Neuronal stem cell (in vitro differentiated cells): Measurements from ENCODE around the gene FAM107B.

Experiments used
- DNase-seq: peaks from one replicate; pipeline ENCODE4 v3.0.0-alpha.2; 2013; ENCODE audit warnings: low spot score
- H2AFZ ChIP-seq: one replicate; pipeline ENCODE4 v1.6.1; 2013; ENCODE audit warnings: mild to moderate bottlenecking, low read length, inconsistent platforms
- H2AK5ac ChIP-seq: 2 replicates; pipeline ENCODE4 v1.6.1; 2013; ENCODE audit warnings: low read depth, mild to moderate bottlenecking, inconsistent platforms, low read length, moderate library complexity, mixed read lengths
- H2BK120ac ChIP-seq: 2 replicates; pipeline ENCODE4 v1.6.1; 2013; ENCODE audit warnings: low read depth, mild to moderate bottlenecking, inconsistent platforms, low read length, moderate library complexity, mixed read lengths
- H2BK12ac ChIP-seq: one replicate; pipeline ENCODE4 v1.6.1; 2013; ENCODE audit warnings: low read length, inconsistent platforms
- H2BK15ac ChIP-seq: 2 replicates; pipeline ENCODE4 v1.6.1; 2013; ENCODE audit warnings: mild to moderate bottlenecking, low read length, inconsistent platforms, mixed read lengths
- H2BK5ac ChIP-seq: one replicate; pipeline ENCODE4 v1.6.1; 2013; ENCODE audit warnings: inconsistent platforms, mild to moderate bottlenecking, low read length, moderate library complexity
- H3K14ac ChIP-seq: one replicate; pipeline ENCODE4 v1.6.1; 2013; ENCODE audit warnings: low read length, inconsistent platforms
- H3K18ac ChIP-seq: 2 replicates; pipeline ENCODE4 v1.6.1; 2013; ENCODE audit warnings: low read length, inconsistent platforms
- H3K23ac ChIP-seq: 2 replicates; pipeline ENCODE4 v1.6.1; 2013; ENCODE audit warnings: low read depth, mild to moderate bottlenecking, mixed read lengths, low read length, inconsistent platforms; ENCODE audit not compliant: poor library complexity
- H3K27ac ChIP-seq: replicated peaks from 3 replicates; pipeline ENCODE4 v1.5.1; 2013; ENCODE audit warnings: low read length, inconsistent platforms
- H3K27me3 ChIP-seq, 3 experiments: 2 replicates each; pipeline ENCODE4 v1.6.1; 2013; ENCODE audit warnings: low read length in 3 of 3, mild to moderate bottlenecking in 2 of 3, inconsistent platforms in 1 of 3, low read depth in 1 of 3, mixed read lengths in 1 of 3, moderate library complexity in 1 of 3; ENCODE audit not compliant: control insufficient read depth in 3 of 3, insufficient read depth in 3 of 3
- H3K36me3 ChIP-seq, 2 donors: replicated peaks in 1 of 2; 2 replicates each; pipeline ENCODE4 v1.6.1; 2013; ENCODE audit warnings: low read length in 2 of 2; ENCODE audit not compliant: control insufficient read depth in 2 of 2, insufficient read depth in 2 of 2
- H3K4ac ChIP-seq: 2 replicates; pipeline ENCODE4 v1.6.1; 2013; ENCODE audit warnings: inconsistent platforms, mild to moderate bottlenecking, low read length, moderate library complexity
- H3K4me1 ChIP-seq, 2 donors: 1 replicate in 1 of 2; 2 replicates in 1 of 2; pipeline ENCODE4 v1.6.1; 2013; ENCODE audit warnings: low read length in 2 of 2, low read depth in 1 of 2; ENCODE audit not compliant: control insufficient read depth in 2 of 2, insufficient read depth in 1 of 2
- H3K4me2 ChIP-seq: one replicate; pipeline ENCODE4 v1.6.1; 2013; ENCODE audit warnings: mild to moderate bottlenecking, low read length, inconsistent platforms; ENCODE audit not compliant: insufficient read depth, poor library complexity, severe bottlenecking
- H3K4me3 ChIP-seq, 2 donors: 2 replicates each; pipeline ENCODE4 v1.5.1; 2013; ENCODE audit warnings: low read length in 2 of 2, mild to moderate bottlenecking in 2 of 2, inconsistent platforms in 1 of 2, moderate library complexity in 1 of 2
- H3K79me1 ChIP-seq: one replicate; pipeline ENCODE4 v1.6.1; 2013; ENCODE audit warnings: low read depth, mild to moderate bottlenecking, inconsistent platforms, low read length, moderate library complexity
- H3K9ac ChIP-seq: one replicate; pipeline ENCODE4 v1.6.1; 2013; ENCODE audit warnings: mild to moderate bottlenecking, low read depth, low read length, inconsistent platforms; ENCODE audit not compliant: poor library complexity
- H3K9me3 ChIP-seq, 2 donors: replicated peaks in 1 of 2; 2 replicates each; pipeline versions ENCODE3 to v1.6.1; 2013; ENCODE audit warnings: low read length in 2 of 2, mild to moderate bottlenecking in 2 of 2, inconsistent platforms in 1 of 2, low read depth in 1 of 2, mixed read lengths in 1 of 2, moderate library complexity in 1 of 2; ENCODE audit not compliant: control insufficient read depth in 2 of 2, insufficient read depth in 1 of 2
- H4K8ac ChIP-seq: one replicate; pipeline ENCODE4 v1.6.1; 2013; ENCODE audit warnings: low read depth, mild to moderate bottlenecking, inconsistent platforms, low read length, moderate library complexity
- H4K91ac ChIP-seq: one replicate; pipeline ENCODE4 v1.6.1; 2013; ENCODE audit warnings: low read length, low read depth, mild to moderate bottlenecking, inconsistent platforms; ENCODE audit not compliant: poor library complexity
- WGBS, 2 donors: extraction: QIAGEN DNeasy Blood & Tissue Kit; methylation state at CpG; one replicate each; pipeline ENCODE4 v1.1.7; 2013; ENCODE audit warnings: missing lambda C conversion rate in 2 of 2, mixed read lengths in 1 of 2; ENCODE audit not compliant: insufficient read length in 2 of 2, insufficient replicate concordance in 1 of 2; ENCODE audit errors: extremely low coverage in 2 of 2; 5-methylcytosine and 5-hydroxymethylcytosine counted together

FAM107B gene

GRCh38 chr10:14534152-14534551 lies 240.5 kb downstream of the FAM107B start:
- H3K79me1 ChIP-seq = peaks cover 12% of the 10 kb centered on the region
- H3K23ac ChIP-seq = no peak overlapping the region
- H4K91ac ChIP-seq = no peak overlapping the region
- H3K14ac ChIP-seq = peak overlapping the region; percentile 72
- H3K4me1 ChIP-seq = peaks cover 0 to 2% of the 10 kb centered on the region in 2 donors
- H3K4me3 ChIP-seq = no peak overlapping the region
- H2BK12ac ChIP-seq = no peak overlapping the region
- H2BK5ac ChIP-seq = no peak overlapping the region
- no peaks in the 10 kb centered on the region for H3K9me3 ChIP-seq
- no CpG with 5 or more reads among the region's 7 CpGs for WGBS, 2 donors
- H3K4ac ChIP-seq = no peak overlapping the region
- H3K27ac ChIP-seq = no peak overlapping the region
- DNase-seq = no peak
- no peak overlapping the region for H2BK15ac ChIP-seq
- H2AFZ ChIP-seq = no peak overlapping the region
- H3K36me3 ChIP-seq = peaks cover 2 to 29% of the 10 kb centered on the region in 2 donors
- no peak overlapping the region for H4K8ac ChIP-seq
- H3K18ac ChIP-seq = no peak overlapping the region
- no peaks in the 10 kb centered on the region for H3K27me3 ChIP-seq
- H3K4me2 ChIP-seq = no peak overlapping the region
- no peak overlapping the region for H2AK5ac ChIP-seq
- no peak overlapping the region for H3K9ac ChIP-seq
- no peak overlapping the region for H2BK120ac ChIP-seq

GRCh38 chr10:14533295-14533694 lies 241.4 kb downstream of the FAM107B start:
- Histone ChIP-seq H3K4me3 (peak overlapping the region in 1 of 2 donors; percentile 27), H3K79me1 (peaks cover 12% of the 10 kb centered on the region), H3K23ac (no peak overlapping the region), H3K36me3 (peaks cover 2 to 38% of the 10 kb centered on the region in 2 donors), H3K14ac (no peak overlapping the region), H3K4me1 (peaks cover 0 to 2% of the 10 kb centered on the region in 2 donors), H2BK120ac (peak overlapping the region; percentile 29), H3K4ac (no peak overlapping the region), H3K18ac (peak overlapping the region; percentile 58), H3K27me3 (no peaks in the 10 kb centered on the region), H3K9ac (peak overlapping the region; percentile 31), H4K91ac (no peak overlapping the region), H2BK12ac (no peak overlapping the region), H3K9me3 (no peaks in the 10 kb centered on the region), H2BK5ac (no peak overlapping the region), H2AFZ (no peak overlapping the region), H2AK5ac (peak overlapping the region; percentile 18), H4K8ac (no peak overlapping the region), H3K4me2 (no peak overlapping the region), H2BK15ac (no peak overlapping the region), H3K27ac (no peak overlapping the region)
- WGBS, 2 donors = no CpG with 5 or more reads among the region's 16 CpGs
- DNase-seq = no peak

- no peak for DNase-seq
- peaks cover 0 to 2% of the 10 kb centered on the region in 2 donors for H3K4me1 ChIP-seq
- H3K4ac ChIP-seq = no peak overlapping the region
- H2BK12ac ChIP-seq = no peak overlapping the region
- H3K4me3 ChIP-seq = no peak overlapping the region
- peak overlapping the region; percentile 47 for H3K14ac ChIP-seq
- peak overlapping the region; percentile 11 for H2BK120ac ChIP-seq
- H3K27me3 ChIP-seq = no peaks in the 10 kb centered on the region
- H3K18ac ChIP-seq = no peak overlapping the region
- H2AK5ac ChIP-seq = peak overlapping the region; percentile 18
- no peaks in the 10 kb centered on the region for H3K9me3 ChIP-seq
- no peak overlapping the region for H2AFZ ChIP-seq
- no peak overlapping the region for H4K91ac ChIP-seq
- H4K8ac ChIP-seq = no peak overlapping the region
- H3K4me2 ChIP-seq = no peak overlapping the region
- H3K36me3 ChIP-seq = peaks cover 0 to 39% of the 10 kb centered on the region in 2 donors
- no CpG with 5 or more reads among the region's 17 CpGs for WGBS, 2 donors
- no peak overlapping the region for H2BK15ac ChIP-seq
- H2BK5ac ChIP-seq = no peak overlapping the region
- H3K79me1 ChIP-seq = peaks cover 12% of the 10 kb centered on the region
- no peak overlapping the region for H3K27ac ChIP-seq
- no peak overlapping the region for H3K23ac ChIP-seq
- peak overlapping the region; percentile 31 for H3K9ac ChIP-seq
These were observed 242.0 kb downstream of the FAM107B start for GRCh38 chr10:14532473-14533251.

DNA sequence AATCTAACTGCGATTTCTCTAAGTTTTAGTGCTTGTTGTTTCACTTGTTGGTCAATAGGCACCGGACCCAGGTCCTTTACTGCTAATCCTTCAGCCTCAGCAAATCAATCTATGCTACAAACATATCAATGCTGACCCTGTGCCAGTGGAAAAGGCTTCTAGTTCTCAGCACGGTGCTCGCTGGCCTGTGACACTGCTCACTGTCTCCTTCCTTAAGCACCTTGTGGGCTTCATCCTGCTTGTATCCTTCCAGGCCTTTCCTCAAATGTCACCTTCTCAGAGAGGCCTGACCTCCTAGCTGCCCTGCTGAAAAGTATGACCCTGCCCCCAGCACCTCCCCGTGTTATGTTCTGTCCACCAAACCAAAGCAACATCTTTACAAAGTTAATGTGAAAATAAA lies 242.7 kb downstream of the FAM107B start:
- H3K27ac ChIP-seq = no peak overlapping the region

More for the DNA sequence above, 242.7 kb downstream of the FAM107B start:
- DNase-seq = no peak
- H2AFZ ChIP-seq = no peak overlapping the region
- H3K23ac ChIP-seq = no peak overlapping the region
- peaks cover 0 to 2% of the 10 kb centered on the region in 2 donors for H3K4me1 ChIP-seq
- no peak overlapping the region for H3K4me3 ChIP-seq
- peak overlapping the region; percentile 73 for H4K8ac ChIP-seq
- no peak overlapping the region for H4K91ac ChIP-seq
- H3K4ac ChIP-seq = no peak overlapping the region
- peak overlapping the region; percentile 66 for H3K14ac ChIP-seq
- H3K18ac ChIP-seq = no peak overlapping the region
- H2BK5ac ChIP-seq = no peak overlapping the region
- H3K27me3 ChIP-seq = no peaks in the 10 kb centered on the region
- H2BK15ac ChIP-seq = no peak overlapping the region
- no peak overlapping the region for H2AK5ac ChIP-seq
- H3K9ac ChIP-seq = no peak overlapping the region
- H3K4me2 ChIP-seq = no peak overlapping the region
- H2BK12ac ChIP-seq = no peak overlapping the region
- no peaks in the 10 kb centered on the region for H3K9me3 ChIP-seq
- no CpG with 5 or more reads among the region's 5 CpGs for WGBS, 2 donors
- peaks cover 10% of the 10 kb centered on the region for H3K79me1 ChIP-seq
- H3K36me3 ChIP-seq = peaks cover 0 to 42% of the 10 kb centered on the region in 2 donors
- no peak overlapping the region for H2BK120ac ChIP-seq
